ENCODE data around the gene NIPSNAP2. TPM values are rescaled to one million over a fixed set of nuclear protein-coding genes. Genes with fewer than 3 reads are reported as not detected.

Gene NIPSNAP2
- total RNA-seq = 33.3 TPM

- Histone ChIP-seq H3K36me3 (peaks cover 0 to 4% of the 10 kb centered on the region in 2 donors), H3K4me3 (peak within 1 kb of the TSS; percentile 90 to 92), H3K9me3 (no peaks in the 10 kb centered on the region), H3K27ac (peak within 1 kb of the TSS; percentile 88 to 99), H3K4me1 (peaks cover 4 to 13% of the 10 kb centered on the region in 2 donors), H3K27me3 (no peaks in the 10 kb centered on the region)
- peak in 1 of 3 experiments; percentile 83 for TF ChIP-seq CTCF (IDR thresholded peaks at IDR 0.05)
- intact Hi-C loops (cut with DNase I) = loop anchor here (1.0 to 5.0 kb wide), 7 partner anchors 12 to 392 kb away; partner anchors contain the start of genes CCT6A, PSPH, SUMF2 and VOPP1
- peak; percentile 15 to 86 for DNase-seq (ENCODE audit: low spot score in 2 of 2)
Observed at GRCh38 chr7:55964261-55965099, at the start of gene NIPSNAP2. Gene NIPSNAP2 (plus strand): TSS chr7:55964585. CDS start chr7:55964610, 25 bp downstream.

- Histone ChIP-seq H3K36me3 (peaks cover 0 to 4% of the 10 kb centered on the region in 2 donors), H3K4me1 (no peaks in the 10 kb centered on the region)
- intact Hi-C loops (cut with DNase I) = no loop called here
Observed at GRCh38 chr7:55917771-55918170, 46.6 kb upstream of the NIPSNAP2 start.

GRCh38 chr7:55928006-55928767, 36.2 kb upstream of the NIPSNAP2 start:
- intact Hi-C loops (cut with DNase I) = no loop called here
- no peak overlapping the region for H3K27ac ChIP-seq
- no peaks in the 10 kb centered on the region for H3K27me3 ChIP-seq
- no peak for DNase-seq (ENCODE audit: low spot score in 2 of 2)
- peaks cover 0 to under 1% of the 10 kb centered on the region in 2 donors for H3K9me3 ChIP-seq
- no peak for TF ChIP-seq CTCF (IDR thresholded peaks at IDR 0.05)
- peaks cover 0 to 6% of the 10 kb centered on the region in 2 donors for H3K36me3 ChIP-seq
- no peak overlapping the region for H3K4me3 ChIP-seq
- no peaks in the 10 kb centered on the region for H3K4me1 ChIP-seq

More at GRCh38 chr7:55917771-55918170, 46.6 kb upstream of the NIPSNAP2 start:
- DNase-seq (ENCODE audit: low spot score in 2 of 2) = no peak
- Histone ChIP-seq H3K27me3 (no peaks in the 10 kb centered on the region), H3K27ac (no peak overlapping the region), H3K4me3 (no peak overlapping the region), H3K9me3 (no peaks in the 10 kb centered on the region)
- TF ChIP-seq CTCF (IDR thresholded peaks at IDR 0.05) = no peak

GRCh38 chr7:55931421-55932151, 32.8 kb upstream of the NIPSNAP2 start:
- H3K36me3 ChIP-seq = no peaks in the 10 kb centered on the region
- no peaks in the 10 kb centered on the region for H3K27me3 ChIP-seq
- H3K27ac ChIP-seq = no peak overlapping the region
- intact Hi-C loops (cut with DNase I) = no loop called here
- H3K4me1 ChIP-seq = no peaks in the 10 kb centered on the region
- H3K4me3 ChIP-seq = no peak overlapping the region
- no peak for TF ChIP-seq CTCF (IDR thresholded peaks at IDR 0.05)
- H3K9me3 ChIP-seq = peaks cover 0 to 11% of the 10 kb centered on the region in 2 donors
- no peak for DNase-seq (ENCODE audit: low spot score in 2 of 2)

- TF ChIP-seq CTCF (IDR thresholded peaks at IDR 0.05) = no peak
- no peak overlapping the region for H3K27ac ChIP-seq
- H3K9me3 ChIP-seq = peaks cover 20 to 55% of the 10 kb centered on the region in 2 donors
- no peaks in the 10 kb centered on the region for H3K4me1 ChIP-seq
- no peak overlapping the region for H3K4me3 ChIP-seq
- intact Hi-C loops (cut with DNase I) = no loop called here
- no peaks in the 10 kb centered on the region for H3K27me3 ChIP-seq
- no peak for DNase-seq (ENCODE audit: low spot score in 2 of 2)
- peaks cover 0 to 4% of the 10 kb centered on the region in 2 donors for H3K36me3 ChIP-seq
Observed at GRCh38 chr7:55939514-55940123, 24.8 kb upstream of the NIPSNAP2 start.
